Esophagus squamous epithelium (tissue), 5 donors: Measurements from ENCODE around the gene PSMG3. TPM values are rescaled to one million over a fixed set of nuclear protein-coding genes. Genes with fewer than 3 reads are reported as not detected.

Experiments used
- DNase-seq: peaks from one replicate; lab custom pipeline; 2025; lab: John Stamatoyannopoulos, UW
- H3K27ac ChIP-seq, 4 donors: fragments of 200-600 bp; sonication (generic); one replicate each; pipeline ENCODE4 v1.5.1; 2016 to 2019; ENCODE audit warnings: mild to moderate bottlenecking in 1 of 4
- H3K27me3 ChIP-seq, 4 donors: fragments of 200-600 bp; sonication (generic); 1 replicate in 3 of 4; 2 replicates in 1 of 4; pipeline versions ENCODE4 v1.5.1 to v1.6.0; 2017 to 2021; ENCODE audit warnings: antibody characterized with exemption in 1 of 4
- H3K36me3 ChIP-seq, 3 donors: fragments of 200-600 bp; sonication (generic); one replicate each; pipeline ENCODE4 v1.5.1; 2016 to 2019
- H3K4me1 ChIP-seq, 3 donors: fragments of 200-600 bp; sonication (generic); one replicate each; pipeline ENCODE4 v1.5.1; 2017 to 2019
- H3K4me3 ChIP-seq, 4 donors: fragments of 200-600 bp; sonication (generic); 1 replicate in 3 of 4; 2 replicates in 1 of 4; pipeline ENCODE4 v1.5.1; 2016 to 2019; ENCODE audit warnings: mild to moderate bottlenecking in 2 of 4, moderate library complexity in 1 of 4
- H3K9me3 ChIP-seq, 3 donors: fragments of 200-600 bp; sonication (generic); one replicate each; pipeline ENCODE4 v1.5.1; 2016 to 2019
- CTCF ChIP-seq, 6 experiments: fragments of 450-650 bp in 4 of 6; fragments of 200-600 bp in 2 of 6; sonication (generic) in 2 of 6; IDR thresholded peaks; one replicate each; pipeline ENCODE4 v1.5.1; 2016 to 2019; ENCODE audit warnings: antibody characterized with exemption in 6 of 6, mild to moderate bottlenecking in 4 of 6, moderate library complexity in 4 of 6
- POLR2A ChIP-seq, 4 donors: fragments of 450-650 bp; IDR thresholded peaks; one replicate each; pipeline ENCODE4 v1.6.1; 2017; ENCODE audit warnings: antibody characterized with exemption in 4 of 4, mild to moderate bottlenecking in 4 of 4, moderate library complexity in 3 of 4
- WGBS, 2 donors: methylation state at CpG; one replicate each; pipeline ENCODE4 v1.1.5; 2018; 5-methylcytosine and 5-hydroxymethylcytosine counted together
- intact Hi-C: fragments of 100-400 bp; cut with DNase I; formaldehyde crosslinking; loops from one replicate; pipeline ENCODE4 v1.15.0; 2022
- total RNA-seq, 4 donors: library from RNA; depleted of rRNA; stranded (reverse); fragments of >200 nt; gene quantifications; one replicate each; pipeline ENCODE4 v1.1.0, GENCODE V29; 2016
- donor health status: DM: yes; HTN: yes; CAD: no.

The PSMG3 gene
- total RNA-seq, 4 donors from 2014 or later, result 44.5 to 63.6 (median 47.4) TPM

DNA sequence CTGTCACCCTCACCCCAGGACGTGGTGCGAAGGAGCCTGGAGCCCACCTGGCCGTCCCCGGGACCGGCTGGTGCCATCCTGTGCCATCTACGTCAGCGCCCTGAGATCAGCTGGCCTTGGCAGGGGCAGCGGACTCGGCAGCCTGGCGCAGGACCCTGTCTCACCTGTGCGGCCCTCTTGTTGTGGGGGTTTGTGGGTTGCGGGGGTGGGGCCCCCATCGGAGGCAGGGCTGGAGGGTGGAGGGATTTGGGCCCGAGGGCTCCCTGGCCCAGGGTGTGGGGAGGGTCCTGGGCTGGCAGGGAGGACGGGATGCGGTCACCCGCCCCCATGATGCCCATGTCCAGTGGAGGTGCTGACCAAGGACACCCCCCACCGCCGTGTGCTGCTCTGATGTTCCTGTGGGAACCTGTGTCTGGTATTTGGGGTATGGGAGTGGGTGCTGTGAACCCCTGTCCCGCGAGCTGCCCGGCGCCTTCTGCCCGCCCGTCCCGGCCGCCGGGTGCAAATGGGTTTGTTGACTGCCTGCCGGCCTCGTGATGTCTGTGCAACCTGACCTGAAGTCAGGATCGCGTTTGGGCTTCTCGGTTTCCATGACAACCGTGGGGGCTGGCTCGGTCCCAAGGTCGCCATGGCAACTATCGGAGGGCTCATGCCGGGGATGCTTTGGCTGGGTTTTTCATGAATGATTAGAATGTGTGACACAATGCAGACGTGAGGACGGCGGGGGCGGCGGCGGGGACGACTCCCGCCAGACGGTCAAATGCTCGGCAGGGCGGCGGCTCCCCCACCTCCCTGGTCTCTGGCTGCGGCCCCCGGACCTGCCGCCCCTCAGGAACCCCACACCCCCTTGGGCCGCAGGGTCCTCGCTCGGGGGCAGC, 32.1 kb downstream of the PSMG3 start:
- Histone ChIP-seq H3K4me1 (peaks cover 44 to 63% (median 47%) of the 10 kb centered on the region in 3 donors), H3K36me3 (peaks cover 27 to 60% (median 28%) of the 10 kb centered on the region in 3 donors), H3K27ac (peak overlapping the region; percentile 86 to 99 (median 96)), H3K4me3 (peak overlapping the region; percentile 25 to 77 (median 53)), H3K9me3 (no peaks in the 10 kb centered on the region), H3K27me3 (no peaks in the 10 kb centered on the region)
- 37 to 41% methylated on average over 12 to 13 of the region's 56 CpGs for WGBS, 2 donors
- intact Hi-C loops, result no loop called here
- DNase-seq, result no peak
- TF ChIP-seq CTCF (IDR thresholded peaks at IDR 0.05), result no peak
- TF ChIP-seq POLR2A (IDR thresholded peaks at IDR 0.05), result peak in 1 of 4 donors; percentile 17

DNA sequence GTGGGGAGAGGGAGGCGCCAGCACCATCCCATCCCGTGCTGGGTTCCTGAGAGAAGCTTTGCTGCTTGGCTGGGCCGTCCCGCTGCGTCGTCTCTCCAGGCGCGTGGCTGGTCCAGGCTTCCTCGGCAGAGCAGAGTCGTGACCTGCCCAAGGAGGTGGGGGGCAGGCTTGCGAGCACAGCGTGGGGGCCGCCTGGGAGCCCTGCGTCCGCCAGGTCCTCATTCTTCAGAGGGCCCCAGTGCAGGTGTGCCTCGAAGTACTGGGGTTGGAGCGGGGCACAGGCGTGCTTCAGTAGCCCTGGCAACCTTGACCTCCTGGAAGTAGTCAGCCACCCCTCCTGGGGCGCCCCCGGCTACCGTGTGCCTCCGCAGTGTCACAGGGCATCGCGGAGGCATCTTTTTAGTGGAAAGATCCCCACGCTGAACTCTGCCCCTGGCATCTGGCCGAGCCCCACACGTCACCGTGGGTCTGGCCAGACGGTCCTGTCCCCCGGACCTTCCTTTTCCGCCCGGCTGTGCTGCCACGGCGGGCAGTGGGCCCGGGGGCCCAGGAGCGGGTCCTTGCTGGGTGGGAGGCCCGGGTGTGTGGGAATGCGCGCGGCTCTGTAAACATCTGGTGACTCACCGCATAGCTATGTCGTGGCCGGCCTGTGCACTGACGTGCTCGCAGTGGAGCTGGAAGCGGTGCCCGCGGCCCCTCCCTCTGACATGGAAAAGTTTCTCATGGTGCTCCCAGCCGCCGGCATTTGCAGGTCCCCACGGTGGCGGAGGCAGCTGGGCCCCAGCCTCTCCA, 32.9 kb downstream of the PSMG3 start:
- H3K9me3 ChIP-seq, result no peaks in the 10 kb centered on the region
- intact Hi-C loops, result no loop called here
- H3K4me1 ChIP-seq, result peaks cover 50 to 69% (median 50%) of the 10 kb centered on the region in 3 donors
- no peaks in the 10 kb centered on the region for H3K27me3 ChIP-seq
- 35 to 41% methylated on average over 3 to 11 of the region's 52 CpGs for WGBS, 2 donors
- no peak for DNase-seq
- peaks cover 27 to 51% (median 28%) of the 10 kb centered on the region in 3 donors for H3K36me3 ChIP-seq
- peak overlapping the region; percentile 25 to 77 (median 53) for H3K4me3 ChIP-seq
- no peak for TF ChIP-seq CTCF (IDR thresholded peaks at IDR 0.05)
- peak in 2 of 4 donors; percentile 22 to 67 for TF ChIP-seq POLR2A (IDR thresholded peaks at IDR 0.05)
- H3K27ac ChIP-seq, result peak overlapping the region; percentile 86 to 99 (median 96)

GRCh38 chr7:1536455-1536742, 33.4 kb downstream of the PSMG3 start:
- H3K4me3 ChIP-seq, result peak overlapping the region in 2 of 4 donors; percentile 54 to 77
- intact Hi-C loops, result no loop called here

GRCh38 chr7:1535701-1536454, 34.0 kb downstream of the PSMG3 start:
- H3K36me3 ChIP-seq, result peaks cover 17 to 41% (median 24%) of the 10 kb centered on the region in 3 donors
- intact Hi-C loops, result no loop called here
- H3K27ac ChIP-seq, result peak overlapping the region; percentile 86 to 99 (median 96)
- H3K27me3 ChIP-seq, result no peaks in the 10 kb centered on the region
- no peaks in the 10 kb centered on the region for H3K9me3 ChIP-seq
- TF ChIP-seq POLR2A (IDR thresholded peaks at IDR 0.05) (no peak), CTCF (IDR thresholded peaks at IDR 0.05) (no peak)
- 84 to 90% methylated on average over 4 to 11 of the region's 42 CpGs for WGBS, 2 donors
- DNase-seq, result no peak
- peak overlapping the region in 1 of 4 donors; percentile 77 for H3K4me3 ChIP-seq
- H3K4me1 ChIP-seq, result peaks cover 54 to 77% (median 58%) of the 10 kb centered on the region in 3 donors

More at GRCh38 chr7:1536455-1536742, 33.4 kb downstream of the PSMG3 start:
- Histone ChIP-seq H3K27me3 (no peaks in the 10 kb centered on the region), H3K36me3 (peaks cover 22 to 46% (median 28%) of the 10 kb centered on the region in 3 donors), H3K4me1 (peaks cover 54 to 75% (median 55%) of the 10 kb centered on the region in 3 donors), H3K9me3 (no peaks in the 10 kb centered on the region), H3K27ac (peak overlapping the region; percentile 86 to 99 (median 96))
- TF ChIP-seq POLR2A (IDR thresholded peaks at IDR 0.05), result no peak
- TF ChIP-seq CTCF (IDR thresholded peaks at IDR 0.05), result no peak
- DNase-seq, result no peak
- WGBS, 2 donors, result 57 to 58% methylated on average over 4 to 5 of the region's 7 CpGs
